ENCODE results near the gene MRPL12.
A peak's percentile ranks its signal among the peaks of the same experiment; 100 is the strongest.
"Not testable (repeated sequence)": the region's sequence is repeated elsewhere in the genome, so short reads cannot be mapped to it uniquely, and the experiment has no call there.

MRPL12 gene

GRCh38 chr17:81717766-81718089, 14.6 kb downstream of the MRPL12 start:
- no peak for DNase-seq

DNA sequence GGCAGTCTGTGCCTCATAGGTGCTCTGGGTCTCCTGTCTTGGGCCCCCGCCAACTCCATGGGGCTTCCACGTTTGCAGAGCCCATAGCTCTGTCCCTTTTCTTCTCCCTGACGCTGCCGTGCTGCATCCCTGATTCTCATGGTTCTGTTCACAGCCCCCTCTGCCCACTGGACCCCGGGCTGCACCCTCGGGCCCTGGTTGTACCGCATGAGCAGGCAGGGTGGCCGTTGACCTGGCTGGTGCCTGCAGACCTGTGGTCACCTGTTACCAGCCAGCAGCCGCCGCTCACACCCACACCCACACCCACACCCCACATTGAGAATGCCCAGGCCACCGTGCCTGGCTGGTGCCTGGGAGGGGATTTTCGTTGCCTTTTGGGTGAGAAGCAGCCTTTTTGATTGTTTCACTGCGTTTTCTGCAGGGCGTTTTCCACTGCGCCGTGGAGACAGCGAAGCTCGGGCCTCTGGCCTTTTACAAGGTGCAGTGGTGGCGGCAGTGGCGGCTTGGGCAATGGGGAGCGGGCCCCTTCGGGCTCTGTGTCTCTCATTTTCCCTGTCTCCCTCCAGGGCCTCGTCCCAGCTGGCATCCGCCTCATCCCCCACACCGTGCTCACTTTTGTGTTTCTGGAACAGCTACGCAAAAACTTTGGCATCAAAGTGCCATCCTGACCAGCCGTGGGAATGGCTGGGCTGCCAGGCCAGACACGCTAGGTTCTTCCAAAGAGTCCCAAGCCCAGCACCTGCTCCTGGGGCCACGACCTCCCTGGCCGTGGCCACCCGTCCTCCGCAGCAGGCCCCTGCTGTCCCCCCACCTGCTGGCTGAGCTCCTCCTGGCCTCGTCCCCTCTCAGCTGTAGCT, 16.5 kb downstream of the MRPL12 start:
- DNase-seq = no peak

GRCh38 chr17:81720267-81721071, 17.3 kb downstream of the MRPL12 start:
- no peak for DNase-seq

GRCh38 chr17:81722184-81723120, 19.3 kb downstream of the MRPL12 start:
- no peak for DNase-seq

DNA sequence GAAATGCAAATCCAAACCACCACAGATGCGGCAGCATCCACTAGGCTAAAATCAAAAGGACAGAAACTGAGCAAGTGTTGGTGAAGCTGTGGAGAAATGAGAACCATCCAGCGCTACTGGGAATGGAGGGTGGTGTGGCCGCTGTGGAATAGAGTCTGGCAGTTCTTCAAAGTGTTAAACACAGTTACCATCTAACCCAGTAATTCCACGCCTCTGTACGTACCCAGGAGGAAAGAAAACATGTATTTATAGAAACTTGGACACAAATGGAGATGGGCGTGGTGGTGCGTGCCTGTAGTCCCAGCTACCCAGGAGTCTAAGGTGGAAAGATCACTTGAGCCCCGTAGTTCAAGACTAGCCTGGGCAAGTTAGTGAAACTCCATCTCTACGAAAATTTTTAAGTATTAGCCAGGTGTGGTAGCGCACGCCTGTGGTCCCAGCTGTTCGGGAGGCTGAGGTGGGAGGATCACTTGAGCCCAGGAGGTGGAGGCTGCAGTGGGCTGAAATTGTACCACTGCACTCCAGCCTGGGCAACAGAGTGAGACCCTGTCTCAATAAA, 20.6 kb downstream of the MRPL12 start:
- no peak for DNase-seq

GRCh38 chr17:81725439-81725838, 22.3 kb downstream of the MRPL12 start:
- DNase-seq = no peak

- DNase-seq = no peak
These were observed 22.8 kb downstream of the MRPL12 start for GRCh38 chr17:81726004-81726403.

DNA sequence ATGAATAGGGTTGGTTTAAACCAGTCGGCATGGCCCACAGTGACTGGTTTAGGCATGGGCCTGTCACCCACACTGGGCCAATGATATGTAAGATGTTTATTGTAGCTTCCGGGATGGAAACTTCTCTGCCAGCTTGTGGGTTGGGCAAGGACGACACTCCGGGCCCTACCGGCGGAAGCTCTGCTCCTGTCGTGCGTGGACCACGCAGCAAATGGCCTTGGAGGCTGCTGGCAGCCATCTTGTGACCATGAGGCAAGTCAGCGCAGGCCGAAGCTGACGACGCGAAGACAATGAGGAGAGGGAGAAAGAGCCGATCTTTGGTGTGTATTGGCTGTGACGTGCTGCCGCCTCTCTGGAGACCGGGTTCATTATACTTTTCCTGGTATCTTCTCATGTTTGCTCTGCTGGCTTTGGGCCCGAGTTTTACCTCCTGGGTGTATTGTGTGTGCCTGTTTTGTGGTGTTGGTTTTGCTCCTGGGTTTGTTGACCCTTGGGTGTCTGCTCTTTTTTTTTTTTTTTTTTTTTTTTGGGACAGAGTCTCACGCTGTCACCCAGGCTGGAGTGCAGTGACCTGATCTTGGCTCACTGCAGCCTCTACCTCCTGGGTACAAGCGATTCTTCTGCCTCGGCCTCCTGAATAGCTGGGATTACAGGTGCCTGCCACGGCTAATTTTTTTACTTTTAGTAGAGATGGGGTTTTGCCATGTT, 24.3 kb downstream of the MRPL12 start:
- no peak for DNase-seq

DNA sequence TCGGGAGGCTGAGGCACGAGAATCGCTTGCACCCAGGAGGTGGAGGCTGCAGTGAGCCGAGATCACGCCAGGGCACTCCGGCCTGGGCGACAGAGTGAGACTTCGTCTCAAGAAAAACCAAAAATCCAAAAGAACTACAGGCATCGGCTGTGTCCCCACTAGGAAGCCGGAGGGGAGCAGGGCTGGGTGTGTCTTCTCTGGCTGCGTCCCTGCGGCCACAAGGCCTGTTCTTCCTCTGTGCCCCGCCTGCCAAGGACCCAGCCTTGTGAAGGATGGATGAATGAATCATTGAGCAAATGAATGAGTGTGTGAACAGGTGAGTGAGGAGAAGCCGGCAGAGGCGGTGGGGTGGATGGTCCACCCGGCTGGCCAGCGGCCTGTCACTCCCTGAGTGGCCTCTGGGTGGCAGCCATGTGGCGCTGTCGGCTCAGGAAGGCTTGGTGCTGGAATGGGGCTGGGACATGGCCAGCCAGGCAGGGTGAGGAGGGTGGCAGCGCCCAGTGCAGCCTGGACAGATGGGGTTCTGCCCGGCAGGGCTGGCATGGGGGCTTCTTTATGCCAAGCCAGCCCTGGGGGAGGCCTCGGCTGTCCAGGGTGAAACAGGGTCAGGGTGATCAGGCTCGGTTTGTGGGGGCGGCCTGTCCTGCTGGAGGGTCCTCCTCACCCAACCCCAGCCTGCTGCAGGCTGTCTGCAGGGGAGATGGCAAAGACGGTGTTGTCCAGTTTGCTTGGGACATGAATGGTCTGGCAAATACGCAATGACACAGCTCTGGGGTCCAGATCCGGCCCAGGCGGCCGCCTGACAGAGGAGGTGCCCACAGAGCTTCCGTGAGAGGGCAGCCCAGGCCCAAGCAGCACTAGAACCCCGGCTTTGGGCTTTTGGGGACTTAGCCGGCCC, 30.6 kb downstream of the MRPL12 start:
- peak; percentile 85 for DNase-seq

- DNase-seq = no peak
These were observed 31.5 kb downstream of the MRPL12 start for GRCh38 chr17:81734405-81735263.

GRCh38 chr17:81735264-81736102, 32.3 kb downstream of the MRPL12 start:
- no peak for DNase-seq

GRCh38 chr17:81737947-81738800, 35.0 kb downstream of the MRPL12 start:
- no peak for DNase-seq

GRCh38 chr17:81738801-81739393, 35.7 kb downstream of the MRPL12 start:
- no peak for DNase-seq

- DNase-seq = not testable (repeated sequence)
These were observed 36.4 kb downstream of the MRPL12 start for GRCh38 chr17:81739593-81739992.

DNA sequence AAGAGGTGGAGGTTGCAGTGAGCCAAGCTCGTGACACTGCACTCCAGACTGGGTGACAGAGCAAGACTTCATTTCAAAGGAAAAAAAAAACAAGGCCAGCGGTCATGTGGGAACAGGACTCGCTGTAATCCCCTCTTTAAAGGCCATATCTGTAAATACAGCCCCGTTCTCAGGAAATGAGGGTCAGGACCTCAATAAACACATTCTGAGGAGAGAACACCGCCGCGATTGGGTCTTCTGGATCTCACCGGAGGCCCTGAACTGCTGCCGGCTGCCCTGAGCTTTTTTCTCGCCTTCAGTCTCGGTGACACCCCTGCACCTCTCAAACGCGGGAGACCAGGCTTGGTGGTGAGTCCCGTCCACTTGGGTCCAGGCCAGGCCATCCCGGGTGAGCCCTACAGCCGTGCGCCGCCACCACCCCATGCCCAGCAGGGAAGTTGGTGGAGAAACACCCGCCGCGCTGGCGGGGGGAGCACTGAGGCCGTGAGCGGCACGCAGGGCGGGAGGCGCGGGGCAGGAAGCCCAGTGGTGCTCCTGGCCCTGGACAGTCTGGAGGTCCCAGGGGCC, 37.3 kb downstream of the MRPL12 start:
- no peak for DNase-seq

GRCh38 chr17:81741049-81741593, 38.0 kb downstream of the MRPL12 start:
- DNase-seq = no peak
